ENCODE results near the gene AGBL5.

DNA sequence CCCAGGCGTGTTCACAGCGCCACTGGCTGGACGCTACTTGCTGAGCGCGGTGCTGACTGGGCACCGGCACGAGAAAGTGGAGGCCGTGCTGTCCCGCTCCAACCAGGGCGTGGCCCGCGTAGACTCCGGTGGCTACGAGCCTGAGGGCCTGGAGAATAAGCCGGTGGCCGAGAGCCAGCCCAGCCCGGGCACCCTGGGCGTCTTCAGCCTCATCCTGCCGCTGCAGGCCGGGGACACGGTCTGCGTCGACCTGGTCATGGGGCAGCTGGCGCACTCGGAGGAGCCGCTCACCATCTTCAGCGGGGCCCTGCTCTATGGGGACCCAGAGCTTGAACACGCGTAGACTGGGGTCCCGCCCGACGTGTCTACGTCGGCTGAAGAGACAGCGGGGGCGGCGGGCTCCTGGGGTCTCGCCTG lies 34.2 kb downstream of the AGBL5 start:
- TF ChIP-seq EZH2 (IDR thresholded peaks at IDR 0.05; ENCODE audit: borderline replicate concordance, low read length): no peak
- TF ChIP-seq, protein P1, sequence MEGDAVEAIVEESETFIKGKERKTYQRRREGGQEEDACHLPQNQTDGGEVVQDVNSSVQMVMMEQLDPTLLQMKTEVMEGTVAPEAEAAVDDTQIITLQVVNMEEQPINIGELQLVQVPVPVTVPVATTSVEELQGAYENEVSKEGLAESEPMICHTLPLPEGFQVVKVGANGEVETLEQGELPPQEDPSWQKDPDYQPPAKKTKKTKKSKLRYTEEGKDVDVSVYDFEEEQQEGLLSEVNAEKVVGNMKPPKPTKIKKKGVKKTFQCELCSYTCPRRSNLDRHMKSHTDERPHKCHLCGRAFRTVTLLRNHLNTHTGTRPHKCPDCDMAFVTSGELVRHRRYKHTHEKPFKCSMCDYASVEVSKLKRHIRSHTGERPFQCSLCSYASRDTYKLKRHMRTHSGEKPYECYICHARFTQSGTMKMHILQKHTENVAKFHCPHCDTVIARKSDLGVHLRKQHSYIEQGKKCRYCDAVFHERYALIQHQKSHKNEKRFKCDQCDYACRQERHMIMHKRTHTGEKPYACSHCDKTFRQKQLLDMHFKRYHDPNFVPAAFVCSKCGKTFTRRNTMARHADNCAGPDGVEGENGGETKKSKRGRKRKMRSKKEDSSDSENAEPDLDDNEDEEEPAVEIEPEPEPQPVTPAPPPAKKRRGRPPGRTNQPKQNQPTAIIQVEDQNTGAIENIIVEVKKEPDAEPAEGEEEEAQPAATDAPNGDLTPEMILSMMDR (IDR thresholded peaks at IDR 0.05; ENCODE audit: low read length): no peak
